Trophoblast cell (in vitro differentiated cells and primary cell): ENCODE measurements around the gene GAS2.

Experiments used
- DNase-seq, 2 donors: peaks; one replicate each; pipeline ENCODE4 v3.0.0-alpha.2; 2016
- H2AFZ ChIP-seq: 2 replicates; pipeline ENCODE4 v1.6.1; 2013; ENCODE audit warnings: low read length, moderate library complexity, mild to moderate bottlenecking; ENCODE audit not compliant: insufficient read depth, poor library complexity
- H2AK5ac ChIP-seq: 2 replicates; pipeline ENCODE4 v1.6.1; 2013; ENCODE audit warnings: mild to moderate bottlenecking, low read length
- H2BK120ac ChIP-seq: 2 replicates; pipeline ENCODE4 v1.6.1; 2013; ENCODE audit warnings: low read length, mild to moderate bottlenecking, moderate library complexity; ENCODE audit not compliant: insufficient read depth, poor library complexity
- H2BK12ac ChIP-seq: 2 replicates; pipeline ENCODE4 v1.6.1; 2013; ENCODE audit warnings: mild to moderate bottlenecking, low read length, moderate library complexity
- H2BK5ac ChIP-seq: 2 replicates; pipeline ENCODE4 v1.6.1; 2013; ENCODE audit warnings: low read length, low read depth, moderate library complexity, mild to moderate bottlenecking; ENCODE audit not compliant: poor library complexity
- H3K14ac ChIP-seq: 2 replicates; pipeline ENCODE4 v1.6.1; 2013; ENCODE audit warnings: mild to moderate bottlenecking, low read length
- H3K18ac ChIP-seq: 2 replicates; pipeline ENCODE4 v1.6.1; 2013; ENCODE audit warnings: mild to moderate bottlenecking, low read length
- H3K23ac ChIP-seq: 2 replicates; pipeline ENCODE4 v1.6.1; 2013; ENCODE audit warnings: low read length
- H3K27ac ChIP-seq: 2 replicates; pipeline ENCODE4 v1.5.1; 2013; ENCODE audit warnings: low read depth, mild to moderate bottlenecking, inconsistent platforms, low read length, moderate library complexity
- H3K27me3 ChIP-seq: 2 replicates; pipeline ENCODE4 v1.6.1; 2013; ENCODE audit warnings: inconsistent platforms, mild to moderate bottlenecking, low read length, moderate library complexity; ENCODE audit not compliant: insufficient read depth
- H3K36me3 ChIP-seq, 2 experiments: 1 replicate in 1 of 2; 2 replicates in 1 of 2; pipeline ENCODE4 v1.6.1; 2013; ENCODE audit warnings: low read length in 2 of 2, mild to moderate bottlenecking in 2 of 2, moderate library complexity in 1 of 2; ENCODE audit not compliant: insufficient read depth in 2 of 2, control insufficient read depth in 1 of 2
- H3K4ac ChIP-seq: 2 replicates; pipeline ENCODE4 v1.6.1; 2013; ENCODE audit warnings: low read depth, mild to moderate bottlenecking, low read length, moderate library complexity
- H3K4me1 ChIP-seq, 2 experiments: 1 replicate in 1 of 2; 2 replicates in 1 of 2; pipeline ENCODE4 v1.6.1; 2013; ENCODE audit warnings: low read length in 2 of 2, mild to moderate bottlenecking in 2 of 2, moderate library complexity in 1 of 2; ENCODE audit not compliant: insufficient read depth in 2 of 2, control insufficient read depth in 1 of 2
- H3K4me2 ChIP-seq: 2 replicates; pipeline ENCODE4 v1.6.1; 2013; ENCODE audit warnings: inconsistent platforms, mild to moderate bottlenecking, low read length, moderate library complexity
- H3K4me3 ChIP-seq: 2 replicates; pipeline ENCODE4 v1.5.1; 2013; ENCODE audit warnings: mild to moderate bottlenecking, low read depth, low read length, inconsistent platforms
- H3K79me1 ChIP-seq: one replicate; pipeline ENCODE4 v1.6.1; 2013; ENCODE audit warnings: low read length
- H3K79me2 ChIP-seq: 2 replicates; pipeline ENCODE4 v1.6.1; 2013; ENCODE audit warnings: low read length, mild to moderate bottlenecking; ENCODE audit not compliant: control insufficient read depth, insufficient read depth, poor library complexity
- H3K9ac ChIP-seq: 2 replicates; pipeline ENCODE4 v1.6.1; 2013; ENCODE audit warnings: mild to moderate bottlenecking, low read length
- H3K9me3 ChIP-seq: 2 replicates; pipeline ENCODE4 v1.6.1; 2013; ENCODE audit warnings: low read depth, mild to moderate bottlenecking, control low read depth, inconsistent platforms, low read length; ENCODE audit not compliant: insufficient read depth
- H4K12ac ChIP-seq: 2 replicates; pipeline ENCODE4 v1.6.1; 2013; ENCODE audit warnings: low read depth, mild to moderate bottlenecking, low read length, moderate library complexity
- H4K8ac ChIP-seq: 2 replicates; pipeline ENCODE4 v1.6.1; 2013; ENCODE audit warnings: low read depth, mild to moderate bottlenecking, low read length, moderate library complexity
- H4K91ac ChIP-seq: one replicate; pipeline ENCODE4 v1.6.1; 2013; ENCODE audit warnings: low read depth, mild to moderate bottlenecking, low read length, moderate library complexity
- WGBS: extraction: QIAGEN DNeasy Blood & Tissue Kit; methylation state at CpG from one replicate; pipeline ENCODE4 v1.1.7; 2013; ENCODE audit warnings: missing lambda C conversion rate; ENCODE audit not compliant: insufficient read length, insufficient coverage; ENCODE audit errors: extremely low coverage; 5-methylcytosine and 5-hydroxymethylcytosine counted together

The GAS2 gene

GRCh38 chr11:22626573-22627239 lies 39.7 kb upstream of the GAS2 start:
- H2BK5ac ChIP-seq, result no peak overlapping the region
- whole genome bisulfite sequencing, result no CpG with 5 or more reads among the region's 14 CpGs
- no peak overlapping the region for H3K27ac ChIP-seq
- H3K4me1 ChIP-seq, result no peaks in the 10 kb centered on the region
- H2AK5ac ChIP-seq, result no peak overlapping the region
- H4K91ac ChIP-seq, result no peak overlapping the region
- H2BK12ac ChIP-seq, result no peak overlapping the region
- no peak overlapping the region for H3K14ac ChIP-seq
- H3K36me3 ChIP-seq, result no peaks in the 10 kb centered on the region
- no peak overlapping the region for H3K18ac ChIP-seq
- H2AFZ ChIP-seq, result no peak overlapping the region
- no peak overlapping the region for H4K8ac ChIP-seq
- no peaks in the 10 kb centered on the region for H3K27me3 ChIP-seq
- H3K9ac ChIP-seq, result no peak overlapping the region
- H3K23ac ChIP-seq, result no peak overlapping the region
- no peak overlapping the region for H2BK120ac ChIP-seq
- H3K9me3 ChIP-seq, result no peaks in the 10 kb centered on the region
- DNase-seq, result no peak
- no peak overlapping the region for H4K12ac ChIP-seq
- no peak overlapping the region for H3K4me3 ChIP-seq
- H3K4me2 ChIP-seq, result no peak overlapping the region
- peaks cover 2% of the 10 kb centered on the region for H3K79me2 ChIP-seq
- peaks cover 11% of the 10 kb centered on the region for H3K79me1 ChIP-seq
- H3K4ac ChIP-seq, result no peak overlapping the region

GRCh38 chr11:22627421-22627820 lies 39.0 kb upstream of the GAS2 start:
- Histone ChIP-seq H3K4me2 (no peak overlapping the region), H2BK120ac (no peak overlapping the region), H4K8ac (no peak overlapping the region), H3K4ac (no peak overlapping the region), H3K9me3 (no peaks in the 10 kb centered on the region), H3K4me3 (no peak overlapping the region), H3K9ac (no peak overlapping the region), H2AFZ (no peak overlapping the region), H2BK5ac (no peak overlapping the region), H3K27me3 (no peaks in the 10 kb centered on the region), H3K36me3 (no peaks in the 10 kb centered on the region), H3K27ac (no peak overlapping the region), H2AK5ac (no peak overlapping the region), H3K14ac (no peak overlapping the region), H3K4me1 (no peaks in the 10 kb centered on the region), H2BK12ac (no peak overlapping the region), H3K18ac (no peak overlapping the region), H3K79me2 (peaks cover 2% of the 10 kb centered on the region), H4K12ac (no peak overlapping the region), H4K91ac (no peak overlapping the region), H3K79me1 (peaks cover 11% of the 10 kb centered on the region), H3K23ac (no peak overlapping the region)
- DNase-seq, result no peak
- no CpG with 5 or more reads among the region's 6 CpGs for WGBS

GRCh38 chr11:22633354-22633902 lies 33.0 kb upstream of the GAS2 start:
- H2BK5ac ChIP-seq, result no peak overlapping the region
- no peaks in the 10 kb centered on the region for H3K9me3 ChIP-seq
- no peaks in the 10 kb centered on the region for H3K27me3 ChIP-seq
- no peak overlapping the region for H2AFZ ChIP-seq
- no peak for DNase-seq
- H4K91ac ChIP-seq, result no peak overlapping the region
- H4K8ac ChIP-seq, result no peak overlapping the region
- H3K79me2 ChIP-seq, result no peaks in the 10 kb centered on the region
- H2BK120ac ChIP-seq, result no peak overlapping the region
- no peak overlapping the region for H3K4me2 ChIP-seq
- H2BK12ac ChIP-seq, result no peak overlapping the region
- no peak overlapping the region for H3K14ac ChIP-seq
- no peaks in the 10 kb centered on the region for H3K79me1 ChIP-seq
- H3K4ac ChIP-seq, result no peak overlapping the region
- H2AK5ac ChIP-seq, result no peak overlapping the region
- H3K23ac ChIP-seq, result no peak overlapping the region
- H3K9ac ChIP-seq, result no peak overlapping the region
- no peaks in the 10 kb centered on the region for H3K36me3 ChIP-seq
- peaks cover 3 to 6% of the 10 kb centered on the region in 2 experiments for H3K4me1 ChIP-seq
- no peak overlapping the region for H3K4me3 ChIP-seq
- no peak overlapping the region for H4K12ac ChIP-seq
- H3K27ac ChIP-seq, result no peak overlapping the region
- no peak overlapping the region for H3K18ac ChIP-seq

- no peaks in the 10 kb centered on the region for H3K27me3 ChIP-seq
- H2BK120ac ChIP-seq, result no peak overlapping the region
- H4K12ac ChIP-seq, result no peak overlapping the region
- no peak overlapping the region for H2AFZ ChIP-seq
- no peak overlapping the region for H4K8ac ChIP-seq
- no peaks in the 10 kb centered on the region for H3K36me3 ChIP-seq
- H3K23ac ChIP-seq, result no peak overlapping the region
- no peak overlapping the region for H2BK5ac ChIP-seq
- no CpG with 5 or more reads among the region's 3 CpGs for WGBS
- H3K4ac ChIP-seq, result no peak overlapping the region
- H3K14ac ChIP-seq, result no peak overlapping the region
- H2AK5ac ChIP-seq, result no peak overlapping the region
- no peaks in the 10 kb centered on the region for H3K79me2 ChIP-seq
- H3K18ac ChIP-seq, result no peak overlapping the region
- H2BK12ac ChIP-seq, result no peak overlapping the region
- H3K27ac ChIP-seq, result no peak overlapping the region
- peak in 1 of 2 donors; percentile 15 for DNase-seq
- H3K9ac ChIP-seq, result no peak overlapping the region
- peaks cover 3 to 6% of the 10 kb centered on the region in 2 experiments for H3K4me1 ChIP-seq
- no peak overlapping the region for H3K4me3 ChIP-seq
- no peak overlapping the region for H4K91ac ChIP-seq
- H3K79me1 ChIP-seq, result no peaks in the 10 kb centered on the region
- no peak overlapping the region for H3K4me2 ChIP-seq
- H3K9me3 ChIP-seq, result no peaks in the 10 kb centered on the region
These were observed 31.3 kb upstream of the GAS2 start for GRCh38 chr11:22634897-22635629.
